Brain microvascular endothelial cell (primary cell): ENCODE data around the gene CDH18.

Source experiments
- DNase-seq: peaks from one replicate; pipeline ENCODE4 v3.0.0-alpha.2; 2020
- H3K27ac ChIP-seq: fragments of 250-450 bp; sonication (Bioruptor Pico); 2 replicates; pipeline ENCODE4 v1.5.1; 2020; ENCODE audit warnings: mild to moderate bottlenecking, moderate library complexity
- H3K27me3 ChIP-seq: fragments of 250-450 bp; sonication (Bioruptor Pico); replicated peaks from 2 replicates; pipeline ENCODE4 v1.5.1; 2020; ENCODE audit warnings: mild to moderate bottlenecking
- H3K36me3 ChIP-seq: fragments of 250-450 bp; sonication (Bioruptor Pico); replicated peaks from 2 replicates; pipeline ENCODE4 v1.5.1; 2020; ENCODE audit warnings: mild to moderate bottlenecking
- H3K4me3 ChIP-seq: 2 replicates; pipeline ENCODE4 v1.5.1; 2011; ENCODE audit warnings: low read depth, mild to moderate bottlenecking, control low read depth, low read length, moderate library complexity
- CTCF ChIP-seq: IDR thresholded peaks from 2 replicates; pipeline ENCODE4 v1.5.1; 2011; ENCODE audit warnings: low read depth, mild to moderate bottlenecking, moderate library complexity, low read length, control low read depth, inconsistent platforms; ENCODE audit errors: missing control alignments
- in situ Hi-C: cut with HindIII; loops from 2 replicates; pipeline ENCODE4 v1.10.0; 2017; ENCODE audit warnings: low sequenced_read_pairs, low pct_ligation_motif_present

The CDH18 gene

DNA sequence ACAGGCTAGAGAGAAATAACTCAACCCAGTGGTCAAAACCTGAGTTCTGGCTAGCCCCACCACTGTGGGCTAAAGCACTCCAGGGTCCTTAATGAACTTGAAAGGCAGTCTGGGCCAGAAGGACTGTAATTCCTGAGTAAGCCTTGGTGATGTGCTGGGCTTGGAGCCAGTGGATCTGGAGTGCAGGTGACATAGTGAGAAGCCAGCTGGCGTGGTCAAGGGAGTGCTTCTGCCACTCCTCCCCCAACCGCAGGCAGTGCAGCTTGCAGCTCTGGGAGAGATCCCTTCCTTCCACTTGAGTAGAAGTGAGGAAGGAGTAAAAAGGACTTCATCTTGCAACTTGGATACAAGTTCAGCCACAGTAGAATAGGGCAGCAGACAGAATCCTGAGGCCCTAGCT, 424.0 kb downstream of the CDH18 start:
- Histone ChIP-seq H3K27ac (no peak overlapping the region), H3K36me3 (no peaks in the 10 kb centered on the region), H3K27me3 (no peaks in the 10 kb centered on the region), H3K4me3 (no peak overlapping the region)
- DNase-seq: no peak
- in situ Hi-C loops: no loop called here
- TF ChIP-seq CTCF: no peak

DNA sequence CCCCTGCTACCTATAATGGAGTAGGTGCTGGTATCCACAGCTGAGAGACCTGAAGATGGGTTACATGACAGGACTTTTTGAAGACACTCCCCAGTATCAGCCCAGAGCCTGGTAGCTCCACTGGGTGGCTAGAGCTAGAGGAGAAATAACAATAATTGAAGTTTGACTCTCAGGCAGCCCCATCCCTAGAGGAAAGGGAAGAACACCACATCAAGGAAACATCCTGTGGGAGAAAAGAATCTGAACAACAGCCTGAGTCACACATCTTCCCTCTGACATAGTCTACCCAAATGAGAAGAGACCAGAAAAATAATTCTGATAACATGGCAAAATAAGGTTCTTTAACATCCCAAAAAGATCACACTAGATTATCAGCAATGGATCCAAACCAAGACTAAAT, 432.1 kb downstream of the CDH18 start:
- H3K36me3 ChIP-seq: no peaks in the 10 kb centered on the region
- TF ChIP-seq CTCF: no peak
- H3K27me3 ChIP-seq: no peaks in the 10 kb centered on the region
- no peak overlapping the region for H3K4me3 ChIP-seq
- no peak for DNase-seq
- no peak overlapping the region for H3K27ac ChIP-seq
- in situ Hi-C loops: no loop called here

- DNase-seq: no peak
- H3K27ac ChIP-seq: no peak overlapping the region
- H3K4me3 ChIP-seq: no peak overlapping the region
- no peak for TF ChIP-seq CTCF
- H3K36me3 ChIP-seq: no peaks in the 10 kb centered on the region
- in situ Hi-C loops: no loop called here
- no peaks in the 10 kb centered on the region for H3K27me3 ChIP-seq
These were observed 432.6 kb downstream of the CDH18 start for GRCh38 chr5:19555436-19555835.

DNA sequence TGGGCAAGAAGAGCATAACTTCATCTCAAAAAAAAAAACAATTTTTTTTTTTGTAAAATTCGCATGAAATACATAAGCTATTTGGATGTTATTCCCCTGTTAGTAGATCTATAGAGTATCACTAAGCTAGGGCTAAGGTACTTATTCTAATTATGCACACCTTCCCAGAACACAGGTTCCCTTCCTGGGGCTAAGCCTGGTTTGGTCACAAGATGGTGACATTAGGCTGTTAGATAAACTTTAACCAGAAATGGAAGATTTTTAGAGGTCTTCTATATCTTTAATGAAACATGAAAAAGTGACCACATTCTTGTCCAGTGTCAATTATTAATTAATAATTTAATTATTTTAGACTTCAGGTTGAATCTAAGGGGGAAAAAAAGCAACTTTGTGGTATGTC, 433.5 kb downstream of the CDH18 start:
- in situ Hi-C loops: no loop called here
- DNase-seq: no peak
- no peaks in the 10 kb centered on the region for H3K36me3 ChIP-seq
- no peak for TF ChIP-seq CTCF
- H3K27me3 ChIP-seq: no peaks in the 10 kb centered on the region
- no peak overlapping the region for H3K4me3 ChIP-seq
- H3K27ac ChIP-seq: no peak overlapping the region

DNA sequence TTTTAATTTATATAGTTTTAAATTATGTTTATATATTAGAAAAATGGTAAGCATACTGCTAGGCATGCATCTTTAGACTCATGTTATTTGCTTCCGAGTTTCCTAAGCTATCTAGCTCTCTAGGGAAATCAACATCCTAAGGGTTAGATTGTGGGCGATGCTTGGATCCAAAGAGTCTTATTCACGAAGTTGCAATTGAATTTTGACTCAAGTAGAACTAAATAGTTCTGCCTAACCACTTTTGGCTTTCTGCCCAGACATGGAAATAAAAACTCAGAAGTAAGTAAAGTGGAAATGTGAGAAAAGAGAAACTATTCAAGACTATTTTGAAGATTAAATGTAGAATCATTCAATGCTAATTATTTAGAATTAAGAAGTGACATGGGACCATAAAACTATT, 440.4 kb downstream of the CDH18 start:
- no peak for TF ChIP-seq CTCF
- Histone ChIP-seq H3K4me3 (no peak overlapping the region), H3K27me3 (no peaks in the 10 kb centered on the region), H3K27ac (no peak overlapping the region), H3K36me3 (no peaks in the 10 kb centered on the region)
- no peak for DNase-seq
- in situ Hi-C loops: no loop called here

DNA sequence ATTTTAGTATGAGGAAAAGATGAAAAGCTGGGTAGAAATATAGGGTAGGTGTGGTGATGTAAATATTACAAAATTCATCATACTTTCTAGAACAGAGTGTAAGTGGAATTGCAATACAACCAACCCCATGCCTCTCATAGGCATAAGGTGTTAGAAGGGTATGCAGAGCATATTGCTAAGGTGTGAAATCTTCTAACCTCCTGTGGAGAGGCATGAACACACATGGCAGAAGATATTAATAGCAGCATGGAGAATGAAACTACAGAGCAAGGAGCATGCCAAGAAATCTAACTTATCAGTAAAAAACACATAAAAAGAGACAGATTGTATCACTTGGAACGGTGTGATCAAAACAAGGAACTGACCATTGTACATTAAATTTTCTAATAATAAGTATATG, 441.5 kb downstream of the CDH18 start:
- in situ Hi-C loops: no loop called here
- Histone ChIP-seq H3K27ac (no peak overlapping the region), H3K27me3 (no peaks in the 10 kb centered on the region), H3K36me3 (no peaks in the 10 kb centered on the region), H3K4me3 (no peak overlapping the region)
- no peak for TF ChIP-seq CTCF
- DNase-seq: no peak
